Uterus (tissue), 2 donors: ENCODE results near the gene NOX1.

ENCODE experiments used
- POLR2A ChIP-seq, 2 donors: fragments of 450-650 bp; IDR thresholded peaks; one replicate each; pipeline ENCODE4 v1.6.1; 2016; ENCODE audit warnings: antibody characterized with exemption in 2 of 2, mild to moderate bottlenecking in 1 of 2, moderate library complexity in 1 of 2
- TF ChIP-seq, protein P1 (sequence below), 4 experiments: fragments of 200-600 bp in 2 of 4; fragments of 450-650 bp in 2 of 4; sonication (generic) in 2 of 4; IDR thresholded peaks; one replicate each; pipeline ENCODE4 v1.5.1; 2016 to 2019; ENCODE audit warnings: antibody characterized with exemption in 4 of 4, mild to moderate bottlenecking in 2 of 4, moderate library complexity in 1 of 4

DNA sequence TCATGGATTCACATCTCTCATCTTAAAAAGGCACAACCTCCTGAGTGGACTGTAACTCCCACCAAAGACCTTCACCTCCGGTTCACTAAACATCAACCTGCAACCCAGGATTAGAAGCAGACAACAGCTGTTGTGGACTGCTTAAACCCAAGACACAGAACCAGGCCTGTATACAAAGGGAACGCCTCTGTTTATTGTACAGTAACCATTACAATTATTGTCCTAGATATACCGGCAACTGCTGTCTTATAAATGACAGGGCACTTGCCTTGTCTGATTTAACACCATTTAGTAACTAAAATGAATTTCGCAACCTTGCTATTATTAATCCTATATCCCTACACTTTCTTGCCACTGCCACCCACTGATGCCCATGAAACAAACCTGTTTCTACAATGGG is 76.8 kb downstream of the NOX1 start:
- no peak for TF ChIP-seq POLR2A (IDR thresholded peaks at IDR 0.05)
- TF ChIP-seq, protein P1, sequence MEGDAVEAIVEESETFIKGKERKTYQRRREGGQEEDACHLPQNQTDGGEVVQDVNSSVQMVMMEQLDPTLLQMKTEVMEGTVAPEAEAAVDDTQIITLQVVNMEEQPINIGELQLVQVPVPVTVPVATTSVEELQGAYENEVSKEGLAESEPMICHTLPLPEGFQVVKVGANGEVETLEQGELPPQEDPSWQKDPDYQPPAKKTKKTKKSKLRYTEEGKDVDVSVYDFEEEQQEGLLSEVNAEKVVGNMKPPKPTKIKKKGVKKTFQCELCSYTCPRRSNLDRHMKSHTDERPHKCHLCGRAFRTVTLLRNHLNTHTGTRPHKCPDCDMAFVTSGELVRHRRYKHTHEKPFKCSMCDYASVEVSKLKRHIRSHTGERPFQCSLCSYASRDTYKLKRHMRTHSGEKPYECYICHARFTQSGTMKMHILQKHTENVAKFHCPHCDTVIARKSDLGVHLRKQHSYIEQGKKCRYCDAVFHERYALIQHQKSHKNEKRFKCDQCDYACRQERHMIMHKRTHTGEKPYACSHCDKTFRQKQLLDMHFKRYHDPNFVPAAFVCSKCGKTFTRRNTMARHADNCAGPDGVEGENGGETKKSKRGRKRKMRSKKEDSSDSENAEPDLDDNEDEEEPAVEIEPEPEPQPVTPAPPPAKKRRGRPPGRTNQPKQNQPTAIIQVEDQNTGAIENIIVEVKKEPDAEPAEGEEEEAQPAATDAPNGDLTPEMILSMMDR (IDR thresholded peaks at IDR 0.05): no peak
